Lower leg skin (tissue), 4 donors: ENCODE data around the gene CAP2. TPM values are rescaled to one million over a fixed set of nuclear protein-coding genes. Genes with fewer than 3 reads are reported as not detected.

Source experiments
- DNase-seq, 2 donors: peaks; one replicate each; pipeline ENCODE4 v3.0.0-alpha.2; 2019; ENCODE audit warnings: low spot score in 2 of 2
- H3K4me3 ChIP-seq: fragments of 200-600 bp; sonication (generic); 2 replicates; pipeline ENCODE4 v1.5.1; 2017; ENCODE audit warnings: mild to moderate bottlenecking, low read depth; ENCODE audit not compliant: poor library complexity, severe bottlenecking
- CTCF ChIP-seq, 3 donors: fragments of 450-650 bp; IDR thresholded peaks; one replicate each; pipeline ENCODE4 v1.5.1; 2016; ENCODE audit warnings: antibody characterized with exemption in 3 of 3, mild to moderate bottlenecking in 3 of 3, moderate library complexity in 2 of 3
- POLR2A ChIP-seq, 2 donors: fragments of 450-650 bp; IDR thresholded peaks; one replicate each; pipeline ENCODE4 v1.6.1; 2016 to 2017; ENCODE audit warnings: antibody characterized with exemption in 2 of 2, mild to moderate bottlenecking in 1 of 2, moderate library complexity in 1 of 2
- WGBS, 2 donors: methylation state at CpG; one replicate each; pipeline ENCODE4 v1.1.5; 2018; 5-methylcytosine and 5-hydroxymethylcytosine counted together
- intact Hi-C: fragments of 100-400 bp; cut with DNase I; formaldehyde crosslinking; loops from one replicate; pipeline ENCODE4 v1.15.0; 2023; ENCODE audit warnings: low total_unique reads
- total RNA-seq, 4 donors: library from RNA; depleted of rRNA; stranded (reverse); fragments of >200 nt; gene quantifications; one replicate each; pipeline ENCODE4 v1.1.0, GENCODE V29; 2016

The CAP2 gene
- total RNA-seq, 4 donors from 2014 or later = 1.1 to 2.3 (median 1.7) TPM

DNA sequence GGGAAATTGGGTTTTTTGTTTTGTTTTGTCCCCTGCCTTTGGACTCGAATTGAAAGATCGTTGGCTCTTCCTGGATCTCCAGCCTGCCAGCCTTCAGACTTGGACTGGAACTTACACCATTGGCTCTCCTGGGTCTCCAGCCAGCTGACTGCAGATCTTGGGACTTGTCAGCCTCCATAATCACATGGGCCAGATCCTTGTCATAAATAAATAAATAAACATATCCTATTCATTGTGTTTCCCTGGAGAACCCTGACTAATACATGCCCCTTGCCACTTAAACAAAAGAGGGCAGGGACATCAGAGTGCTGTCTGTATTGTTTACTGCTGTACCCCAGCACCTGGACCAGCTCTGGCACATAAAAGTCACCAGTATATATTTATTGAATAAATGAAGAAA, 101.5 kb downstream of the CAP2 start:
- TF ChIP-seq CTCF (IDR thresholded peaks at IDR 0.05) (no peak), POLR2A (IDR thresholded peaks at IDR 0.05) (no peak)
- WGBS, 2 donors = 82 to 87% methylated on average over 2 of the region's 2 CpGs
- intact Hi-C loops = no loop called here
- no peak overlapping the region for H3K4me3 ChIP-seq
- no peak for DNase-seq

- TF ChIP-seq CTCF (IDR thresholded peaks at IDR 0.05) = no peak
- no peak for TF ChIP-seq POLR2A (IDR thresholded peaks at IDR 0.05)
Observed at GRCh38 chr6:17497535-17498095, 104.2 kb downstream of the CAP2 start.

GRCh38 chr6:17501442-17501841, 108.0 kb downstream of the CAP2 start:
- no peak for DNase-seq
- no peak overlapping the region for H3K4me3 ChIP-seq
- WGBS, 2 donors = 76 to 88% methylated on average over 3 of the region's 3 CpGs
- TF ChIP-seq CTCF (IDR thresholded peaks at IDR 0.05) (no peak), POLR2A (IDR thresholded peaks at IDR 0.05) (no peak)
- intact Hi-C loops = no loop called here

More at GRCh38 chr6:17497535-17498095, 104.2 kb downstream of the CAP2 start:
- no peak for DNase-seq
- intact Hi-C loops = no loop called here
- WGBS, 2 donors = 76 to 77% methylated on average over 4 of the region's 4 CpGs
- no peak overlapping the region for H3K4me3 ChIP-seq

GRCh38 chr6:17501982-17502704, 108.7 kb downstream of the CAP2 start:
- no peak for DNase-seq
- TF ChIP-seq CTCF (IDR thresholded peaks at IDR 0.05) = no peak
- no peak for TF ChIP-seq POLR2A (IDR thresholded peaks at IDR 0.05)
- intact Hi-C loops = no loop called here
- 90% methylated on average over 3 of the region's 3 CpGs for WGBS, 2 donors
- no peak overlapping the region for H3K4me3 ChIP-seq

- no peak for TF ChIP-seq CTCF (IDR thresholded peaks at IDR 0.05)
- no peak for TF ChIP-seq POLR2A (IDR thresholded peaks at IDR 0.05)
- DNase-seq = no peak
- 97 to 98% methylated on average over 7 of the region's 7 CpGs for WGBS, 2 donors
- H3K4me3 ChIP-seq = no peak overlapping the region
- intact Hi-C loops = no loop called here
Observed at GRCh38 chr6:17503051-17503450, 109.7 kb downstream of the CAP2 start.
